NOMO-1 treated with dmso at 0.1 percent for 144 hours (cell line): ENCODE data around the gene TPM4.
A peak's percentile ranks its signal among the peaks of the same experiment; 100 is the strongest.
"Not testable (repeated sequence)": the region's sequence is repeated elsewhere in the genome, so short reads cannot be mapped to it uniquely, and the experiment has no call there.

Source experiments
- DNase-seq: peaks from one replicate; lab custom pipeline; 2025; ENCODE audit not compliant: unreplicated experiment; lab: John Stamatoyannopoulos, UW

Gene TPM4

GRCh38 chr19:16076154-16076957 lies at the start of gene TPM4:
TSS of gene TPM4 (plus strand) at chr19:16076495. CDS start at chr19:16076566, 71 bp downstream.
- peak; percentile 76 for DNase-seq

- DNase-seq = no peak
These were observed 49.5 kb upstream of the TPM4 start for GRCh38 chr19:16026756-16027155.

GRCh38 chr19:16027528-16027927 lies 48.8 kb upstream of the TPM4 start:
- no peak for DNase-seq

GRCh38 chr19:16030155-16030554 lies 46.1 kb upstream of the TPM4 start:
- not testable (repeated sequence) for DNase-seq

- DNase-seq = no peak
These were observed 45.1 kb upstream of the TPM4 start for GRCh38 chr19:16030964-16031871.

GRCh38 chr19:16031872-16032200 lies 44.5 kb upstream of the TPM4 start:
- DNase-seq = no peak

- no peak for DNase-seq
These were observed 43.7 kb upstream of the TPM4 start for GRCh38 chr19:16032509-16033135.

GRCh38 chr19:16033136-16033530 lies 43.2 kb upstream of the TPM4 start:
- DNase-seq = no peak

- DNase-seq = no peak
These were observed 42.6 kb upstream of the TPM4 start for GRCh38 chr19:16033721-16034120.

GRCh38 chr19:16034180-16034579 lies 42.1 kb upstream of the TPM4 start:
- DNase-seq = no peak

- DNase-seq = no peak
These were observed 41.2 kb upstream of the TPM4 start for GRCh38 chr19:16034958-16035560.

- DNase-seq = no peak
These were observed 40.5 kb upstream of the TPM4 start for GRCh38 chr19:16035601-16036297.

- no peak for DNase-seq
These were observed 39.8 kb upstream of the TPM4 start for GRCh38 chr19:16036397-16036925.

- no peak for DNase-seq
These were observed 39.4 kb upstream of the TPM4 start for GRCh38 chr19:16036941-16037340.

GRCh38 chr19:16037424-16038195 lies 38.7 kb upstream of the TPM4 start:
- no peak for DNase-seq

GRCh38 chr19:16038196-16038695 lies 38.0 kb upstream of the TPM4 start:
- DNase-seq = no peak

GRCh38 chr19:16039081-16039480 lies 37.2 kb upstream of the TPM4 start:
- no peak for DNase-seq

GRCh38 chr19:16039545-16039944 lies 36.8 kb upstream of the TPM4 start:
- no peak for DNase-seq

GRCh38 chr19:16040642-16041041 lies 35.7 kb upstream of the TPM4 start:
- no peak for DNase-seq
